ENCODE data around the gene FKBP1A. TPM values are rescaled to one million over a fixed set of nuclear protein-coding genes. Genes with fewer than 3 reads are reported as not detected.

Gene FKBP1A
- total and polyA plus RNA-seq, 9 of the 15 experiments (the other 6 are each of a cell fraction or from before 2014, with no cell fraction given) = 48.8 to 502 (median 89.6) TPM

DNA sequence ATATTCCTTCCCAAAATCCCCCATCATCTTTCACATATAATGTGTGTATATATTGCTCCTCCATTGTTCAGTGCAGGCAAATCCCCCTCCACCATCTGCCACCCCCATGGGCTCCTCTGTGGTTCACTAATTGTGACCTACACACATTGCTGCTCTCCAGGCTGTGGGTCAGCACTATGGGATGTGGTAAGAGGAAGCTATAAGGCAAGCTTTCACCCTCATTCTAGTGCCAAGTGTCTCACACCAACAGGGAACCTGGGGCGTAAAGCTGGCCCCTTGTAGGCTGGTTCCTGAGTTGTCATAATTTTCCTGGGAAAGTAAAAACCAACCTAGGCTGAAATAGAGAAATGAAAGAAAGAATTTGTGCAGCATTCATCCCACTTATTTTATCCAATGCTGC lies 16.8 kb downstream of the FKBP1A start:
- ChIA-PET CTCF (ENCODE audit: low intra/inter-chr PET ratio) (no interaction called here), POLR2A (no interaction called here)
- in situ Hi-C loops (cut with MboI) = no loop called here
- TF ChIP-seq SRSF3 (IDR thresholded peaks at IDR 0.05; ENCODE audit: insufficient read depth, low read length) (no peak), PHB2 (IDR thresholded peaks at IDR 0.05; ENCODE audit: low read depth) (no peak), MCM5 (IDR thresholded peaks at IDR 0.05; ENCODE audit: low read depth) (no peak), ZNF778 (CRISPR knock-in tag; IDR thresholded peaks at IDR 0.05) (no peak), ZNF175 (CRISPR knock-in tag; IDR thresholded peaks at IDR 0.05; ENCODE audit: low read depth) (no peak), SUPT5H (IDR thresholded peaks at IDR 0.05) (no peak)
- Histone ChIP-seq H3K9me3 (replicated peaks; ENCODE audit: control insufficient read depth, insufficient read depth, low read depth, low read length) (no peaks in the 10 kb centered on the region), H4K20me1 (replicated peaks; ENCODE audit: control insufficient read depth, insufficient read depth, low read length) (peaks cover 39% of the 10 kb centered on the region), H3K36me3 (ENCODE audit: control insufficient read depth, insufficient read depth, low read length) (peaks cover 67% of the 10 kb centered on the region; the same call in 2 of the 3 replicates), H3K4me3 (no peak overlapping the region), H3K27me3 (ENCODE audit: control insufficient read depth in 2 of 2, insufficient read depth in 2 of 2, low read length in 2 of 2) (no peaks in the 10 kb centered on the region), H3K79me2 (ENCODE audit: control insufficient read depth, insufficient read depth, low read length) (peaks cover 75% of the 10 kb centered on the region), H3K9ac (ENCODE audit: insufficient read depth in 1 of 2, low read depth in 2 of 2, low read length in 2 of 2) (no peak overlapping the region), H3K9me1 (ENCODE audit: control insufficient read depth, insufficient read depth, low read length) (peaks cover 4% of the 10 kb centered on the region), H3K4me1 (replicated peaks in 1 of 2; ENCODE audit: control insufficient read depth in 2 of 2, insufficient read depth in 2 of 2, low read length in 2 of 2) (peaks cover 0 to 33% of the 10 kb centered on the region in 2 experiments; a peak in 3 of 5 replicates), H3K4me2 (ENCODE audit: insufficient read depth, low read length) (no peak overlapping the region), H2AFZ (ENCODE audit: low read depth, low read length) (no peak overlapping the region), H3K27ac (ENCODE audit: extremely low read depth, low read depth, low read length) (no peak overlapping the region)
- intact Hi-C loops (cut with micrococcal nuclease) = no loop called here
- FAIRE-seq (no peak), DNase-seq (ENCODE audit: extremely low read depth in 1 of 4, low spot score in 3 of 4) (no peak), ATAC-seq (no peak)
- 100% methylated on average over 1 of the region's 1 CpG for WGBS (ENCODE audit: insufficient coverage, low coverage, missing lambda C conversion rate)
- no TSS peak for BruUV-seq (replicated peaks)

DNA sequence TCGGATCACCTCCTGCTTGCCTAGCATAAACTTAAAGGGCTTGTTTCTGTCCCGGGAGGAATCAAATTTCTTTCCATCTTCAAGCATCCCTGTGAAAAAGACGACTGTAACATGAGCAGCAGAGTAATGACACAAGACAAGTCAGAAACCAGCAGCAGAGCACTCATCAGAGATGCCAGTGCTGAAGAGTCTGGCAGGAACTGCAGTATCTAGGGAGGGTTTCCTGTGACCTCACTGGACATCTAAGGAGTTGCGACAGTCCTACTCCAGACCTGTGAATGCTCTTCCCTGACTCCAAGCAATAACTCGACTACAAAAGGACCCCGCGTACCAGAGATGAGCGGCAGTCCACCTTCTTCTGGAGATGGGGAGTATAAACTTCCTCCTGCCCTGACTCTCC lies 17.3 kb downstream of the FKBP1A start:
- in situ Hi-C loops (cut with MboI) = no loop called here

More for the DNA sequence above, 17.3 kb downstream of the FKBP1A start:
- 83% methylated on average over 6 of the region's 8 CpGs for WGBS (ENCODE audit: insufficient coverage, low coverage, missing lambda C conversion rate)
- Histone ChIP-seq H3K79me2 (ENCODE audit: control insufficient read depth, insufficient read depth, low read length) (peaks cover 70% of the 10 kb centered on the region), H3K9me1 (ENCODE audit: control insufficient read depth, insufficient read depth, low read length) (peaks cover 4% of the 10 kb centered on the region), H2AFZ (ENCODE audit: low read depth, low read length) (no peak overlapping the region), H3K27me3 (ENCODE audit: control insufficient read depth in 2 of 2, insufficient read depth in 2 of 2, low read length in 2 of 2) (no peaks in the 10 kb centered on the region), H3K9ac (ENCODE audit: insufficient read depth in 1 of 2, low read depth in 2 of 2, low read length in 2 of 2) (no peak overlapping the region), H3K4me3 (no peak overlapping the region), H3K4me2 (ENCODE audit: insufficient read depth, low read length) (no peak overlapping the region), H3K9me3 (replicated peaks; ENCODE audit: control insufficient read depth, insufficient read depth, low read depth, low read length) (no peaks in the 10 kb centered on the region), H3K4me1 (replicated peaks in 1 of 2; ENCODE audit: control insufficient read depth in 2 of 2, insufficient read depth in 2 of 2, low read length in 2 of 2) (peaks cover 0 to 31% of the 10 kb centered on the region in 2 experiments; a peak in 3 of 5 replicates), H4K20me1 (replicated peaks; ENCODE audit: control insufficient read depth, insufficient read depth, low read length) (peaks cover 39% of the 10 kb centered on the region), H3K27ac (ENCODE audit: extremely low read depth, low read depth, low read length) (no peak overlapping the region), H3K36me3 (ENCODE audit: control insufficient read depth, insufficient read depth, low read length) (peaks cover 71% of the 10 kb centered on the region; the same call in 2 of the 3 replicates)
- no peak for FAIRE-seq
- POLR2A ChIA-PET = no interaction called here
- intact Hi-C loops (cut with micrococcal nuclease) = no loop called here
- no peak for DNase-seq (ENCODE audit: extremely low read depth in 1 of 4, low spot score in 3 of 4)
- no peak for ATAC-seq
- BruUV-seq (replicated peaks) = no TSS peak
- no peak for TF ChIP-seq TEAD2 (tag; IDR thresholded peaks at IDR 0.05)
- TF ChIP-seq, protein P1, sequence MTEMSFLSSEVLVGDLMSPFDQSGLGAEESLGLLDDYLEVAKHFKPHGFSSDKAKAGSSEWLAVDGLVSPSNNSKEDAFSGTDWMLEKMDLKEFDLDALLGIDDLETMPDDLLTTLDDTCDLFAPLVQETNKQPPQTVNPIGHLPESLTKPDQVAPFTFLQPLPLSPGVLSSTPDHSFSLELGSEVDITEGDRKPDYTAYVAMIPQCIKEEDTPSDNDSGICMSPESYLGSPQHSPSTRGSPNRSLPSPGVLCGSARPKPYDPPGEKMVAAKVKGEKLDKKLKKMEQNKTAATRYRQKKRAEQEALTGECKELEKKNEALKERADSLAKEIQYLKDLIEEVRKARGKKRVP (CRISPR knock-in tag; IDR thresholded peaks at IDR 0.05) = no peak
- CTCF ChIA-PET (ENCODE audit: low intra/inter-chr PET ratio) = no interaction called here

Measured in K562 (cell line).